Adipocyte (in vitro differentiated cells): ENCODE data around the gene DLK2.

Experiments used
- DNase-seq: peaks from one replicate; pipeline ENCODE4 v3.0.0-alpha.2; 2015; ENCODE audit warnings: low read depth
- H3K27me3 ChIP-seq: replicated peaks from 2 replicates; pipeline ENCODE4 v1.7.0; 2013; ENCODE audit warnings: mild to moderate bottlenecking, low read length, moderate library complexity; ENCODE audit not compliant: control insufficient read depth, insufficient read depth
- H3K36me3 ChIP-seq: 2 replicates; pipeline ENCODE4 v1.7.0; 2013; ENCODE audit warnings: low read length, mild to moderate bottlenecking, moderate library complexity; ENCODE audit not compliant: control insufficient read depth, insufficient read depth, severe bottlenecking
- H3K4me1 ChIP-seq: 2 replicates; pipeline ENCODE4 v1.7.0; 2013; ENCODE audit warnings: mild to moderate bottlenecking, low read length, moderate library complexity; ENCODE audit not compliant: control insufficient read depth, insufficient read depth
- H3K4me3 ChIP-seq: 2 replicates; pipeline ENCODE4 v1.7.0; 2013; ENCODE audit warnings: mild to moderate bottlenecking, low read length, moderate library complexity
- H3K9ac ChIP-seq: 2 replicates; pipeline ENCODE4 v1.7.0; 2013; ENCODE audit warnings: mild to moderate bottlenecking, low read length, moderate library complexity
- H3K9me3 ChIP-seq: 2 replicates; pipeline ENCODE4 v1.7.0; 2013; ENCODE audit warnings: mild to moderate bottlenecking, low read length, moderate library complexity; ENCODE audit not compliant: control insufficient read depth

Gene DLK2

DNA sequence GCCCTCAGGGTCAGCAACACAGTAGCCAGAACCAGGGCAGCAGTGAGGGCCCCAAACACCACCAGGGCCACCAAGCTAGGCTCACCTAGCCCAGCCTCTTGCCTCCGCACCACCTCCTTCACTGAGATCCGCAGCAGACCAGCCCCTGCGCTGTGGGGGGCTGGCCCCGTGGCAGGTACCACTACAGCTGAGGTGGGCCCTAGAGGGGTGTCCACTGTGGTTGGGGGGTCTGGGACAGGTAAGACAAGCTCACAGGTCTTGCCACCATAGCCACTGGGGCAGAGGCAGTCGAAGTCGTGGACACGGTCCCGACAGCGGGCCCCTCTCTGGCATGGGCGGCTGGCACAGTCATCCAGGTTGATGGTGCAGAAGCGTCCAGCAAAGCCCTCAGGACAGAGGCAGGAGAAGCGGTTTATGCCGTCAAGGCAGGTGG is 4.6 kb downstream of the DLK2 start:
- peaks cover 61% of the 10 kb centered on the region for H3K36me3 ChIP-seq
- no peak for DNase-seq
- H3K4me1 ChIP-seq: peaks cover 2% of the 10 kb centered on the region

DNA sequence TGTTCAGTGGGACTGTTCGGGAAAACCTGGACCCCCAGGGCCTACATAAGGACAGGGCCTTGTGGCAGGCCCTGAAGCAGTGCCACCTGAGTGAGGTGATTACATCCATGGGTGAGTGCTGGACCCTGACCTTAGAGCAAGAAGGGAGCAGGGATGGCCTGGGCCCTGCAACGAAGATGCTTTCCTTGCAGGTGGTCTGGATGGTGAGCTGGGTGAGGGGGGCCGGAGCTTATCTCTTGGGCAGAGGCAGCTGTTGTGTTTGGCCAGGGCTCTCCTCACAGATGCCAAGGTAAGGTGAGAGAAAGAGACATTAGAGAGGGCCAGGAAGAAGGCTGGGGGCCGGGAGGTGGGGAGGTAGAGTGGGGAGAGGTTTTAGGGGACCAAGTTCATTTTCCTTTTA is 6.4 kb downstream of the DLK2 start:
- H3K4me3 ChIP-seq: no peak overlapping the region
- H3K9ac ChIP-seq: no peak overlapping the region
- DNase-seq: no peak
- peaks cover 79% of the 10 kb centered on the region for H3K36me3 ChIP-seq
- no peaks in the 10 kb centered on the region for H3K4me1 ChIP-seq
- no peaks in the 10 kb centered on the region for H3K9me3 ChIP-seq
- no peaks in the 10 kb centered on the region for H3K27me3 ChIP-seq

More for the DNA sequence above, 4.6 kb downstream of the DLK2 start:
- Histone ChIP-seq H3K4me3 (no peak overlapping the region), H3K9me3 (no peaks in the 10 kb centered on the region), H3K27me3 (peaks cover 1% of the 10 kb centered on the region), H3K9ac (no peak overlapping the region)

GRCh38 chr6:43447604-43448003 is 7.7 kb downstream of the DLK2 start:
- Histone ChIP-seq H3K4me3 (no peak overlapping the region), H3K36me3 (peaks cover 92% of the 10 kb centered on the region), H3K27me3 (no peaks in the 10 kb centered on the region)

DNA sequence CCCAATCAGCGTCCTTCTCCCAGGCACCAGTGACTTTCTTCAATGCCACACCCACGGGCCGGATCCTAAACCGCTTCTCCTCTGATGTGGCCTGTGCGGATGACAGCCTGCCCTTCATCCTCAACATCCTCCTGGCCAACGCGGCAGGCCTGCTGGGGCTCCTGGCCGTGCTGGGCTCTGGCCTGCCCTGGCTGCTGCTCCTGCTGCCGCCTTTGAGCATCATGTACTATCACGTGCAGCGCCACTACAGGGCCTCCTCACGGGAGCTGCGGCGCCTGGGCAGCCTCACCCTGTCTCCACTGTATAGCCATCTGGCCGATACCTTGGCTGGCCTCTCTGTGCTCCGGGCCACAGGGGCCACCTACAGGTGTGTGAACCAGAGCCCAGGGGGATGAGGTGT is 9.8 kb downstream of the DLK2 start:
- no peaks in the 10 kb centered on the region for H3K27me3 ChIP-seq
- DNase-seq: no peak
- H3K4me3 ChIP-seq: no peak overlapping the region
- H3K9ac ChIP-seq: no peak overlapping the region
- H3K36me3 ChIP-seq: peaks cover 87% of the 10 kb centered on the region
- no peaks in the 10 kb centered on the region for H3K4me1 ChIP-seq
- H3K9me3 ChIP-seq: no peaks in the 10 kb centered on the region

More at GRCh38 chr6:43447604-43448003, 7.7 kb downstream of the DLK2 start:
- DNase-seq: no peak
- no peaks in the 10 kb centered on the region for H3K4me1 ChIP-seq
- no peaks in the 10 kb centered on the region for H3K9me3 ChIP-seq
- no peak overlapping the region for H3K9ac ChIP-seq

DNA sequence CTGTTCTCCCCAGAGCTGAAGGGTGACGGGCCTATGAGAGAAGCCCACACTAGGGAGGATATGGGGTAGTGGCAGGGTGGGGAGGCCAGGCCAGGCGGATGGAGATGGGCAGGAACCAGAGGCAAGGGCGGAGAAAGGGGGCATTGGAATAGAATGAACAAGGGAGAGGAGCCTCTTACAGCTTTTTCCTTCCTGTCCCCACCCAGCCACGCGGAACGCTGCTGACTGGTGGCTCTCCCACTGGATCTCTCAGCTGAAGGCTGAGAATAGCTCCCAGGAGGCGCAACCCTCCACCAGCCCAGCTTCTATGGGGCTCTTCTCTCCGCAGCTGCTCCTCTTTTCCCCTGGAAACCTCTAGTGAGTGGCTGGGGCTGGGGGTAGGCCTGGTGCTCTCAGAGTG is 10.8 kb downstream of the DLK2 start:
- H3K4me3 ChIP-seq: no peak overlapping the region
- no peaks in the 10 kb centered on the region for H3K9me3 ChIP-seq
- no peak for DNase-seq
- peaks cover 77% of the 10 kb centered on the region for H3K36me3 ChIP-seq
- H3K4me1 ChIP-seq: no peaks in the 10 kb centered on the region
- no peak overlapping the region for H3K9ac ChIP-seq
- H3K27me3 ChIP-seq: no peaks in the 10 kb centered on the region

DNA sequence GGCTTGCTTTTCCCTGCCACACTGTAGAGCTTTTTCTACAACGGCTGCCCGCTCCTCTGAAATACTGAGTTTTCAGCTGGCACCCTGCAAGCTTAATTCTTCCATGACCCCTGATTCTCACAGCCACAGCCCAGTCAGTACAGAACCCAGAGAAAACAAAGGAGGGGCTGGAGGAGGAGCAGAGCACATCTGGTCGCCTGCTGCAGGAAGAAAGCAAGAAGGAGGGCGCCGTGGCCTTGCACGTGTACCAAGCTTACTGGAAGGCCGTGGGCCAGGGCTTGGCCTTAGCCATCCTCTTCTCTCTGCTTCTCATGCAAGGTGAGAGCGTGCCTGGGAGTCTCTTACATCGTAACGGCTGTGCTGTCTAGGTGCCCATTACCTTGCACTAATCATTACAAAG is 11.3 kb downstream of the DLK2 start:
- DNase-seq: no peak
- no peaks in the 10 kb centered on the region for H3K9me3 ChIP-seq
- H3K9ac ChIP-seq: no peak overlapping the region
- no peaks in the 10 kb centered on the region for H3K4me1 ChIP-seq
- no peaks in the 10 kb centered on the region for H3K27me3 ChIP-seq
- H3K36me3 ChIP-seq: peaks cover 71% of the 10 kb centered on the region
- no peak overlapping the region for H3K4me3 ChIP-seq

- H3K27me3 ChIP-seq: no peaks in the 10 kb centered on the region
- H3K9me3 ChIP-seq: no peaks in the 10 kb centered on the region
- no peaks in the 10 kb centered on the region for H3K4me1 ChIP-seq
- no peak for DNase-seq
- peaks cover 70% of the 10 kb centered on the region for H3K36me3 ChIP-seq
- no peak overlapping the region for H3K4me3 ChIP-seq
- no peak overlapping the region for H3K9ac ChIP-seq
Observed at GRCh38 chr6:43442935-43443334, 12.4 kb downstream of the DLK2 start.

DNA sequence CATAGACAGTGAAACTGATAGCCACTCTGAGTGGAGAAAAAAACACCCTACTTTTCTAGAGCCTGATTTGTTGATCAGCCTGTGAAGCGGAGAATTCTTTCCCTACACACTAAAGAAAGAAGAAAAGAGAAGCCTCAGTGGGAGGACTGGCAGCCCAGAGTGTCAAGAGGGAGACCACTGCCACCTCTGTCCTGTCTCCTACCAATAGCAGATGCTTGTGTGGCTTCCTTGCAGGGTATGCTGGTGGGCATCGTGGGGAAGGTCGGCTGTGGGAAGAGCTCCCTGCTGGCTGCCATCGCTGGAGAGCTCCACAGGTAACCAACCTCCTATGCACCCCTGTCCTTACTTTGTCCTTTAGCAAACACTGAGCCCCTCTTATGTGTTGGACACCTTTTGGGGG is 17.6 kb downstream of the DLK2 start:
- no peak for DNase-seq
- Histone ChIP-seq H3K9me3 (no peaks in the 10 kb centered on the region), H3K4me3 (no peak overlapping the region), H3K36me3 (peaks cover 41% of the 10 kb centered on the region), H3K4me1 (peaks cover 24% of the 10 kb centered on the region), H3K9ac (peak overlapping the region; percentile 8), H3K27me3 (no peaks in the 10 kb centered on the region)

GRCh38 chr6:43436577-43437282 is 18.6 kb downstream of the DLK2 start:
- H3K27me3 ChIP-seq: no peaks in the 10 kb centered on the region
- H3K4me1 ChIP-seq: peaks cover 24% of the 10 kb centered on the region
- peak; percentile 78 for DNase-seq
- peaks cover 44% of the 10 kb centered on the region for H3K36me3 ChIP-seq
- peak overlapping the region; percentile 8 for H3K4me3 ChIP-seq
- peak overlapping the region; percentile 35 for H3K9ac ChIP-seq
- no peaks in the 10 kb centered on the region for H3K9me3 ChIP-seq

DNA sequence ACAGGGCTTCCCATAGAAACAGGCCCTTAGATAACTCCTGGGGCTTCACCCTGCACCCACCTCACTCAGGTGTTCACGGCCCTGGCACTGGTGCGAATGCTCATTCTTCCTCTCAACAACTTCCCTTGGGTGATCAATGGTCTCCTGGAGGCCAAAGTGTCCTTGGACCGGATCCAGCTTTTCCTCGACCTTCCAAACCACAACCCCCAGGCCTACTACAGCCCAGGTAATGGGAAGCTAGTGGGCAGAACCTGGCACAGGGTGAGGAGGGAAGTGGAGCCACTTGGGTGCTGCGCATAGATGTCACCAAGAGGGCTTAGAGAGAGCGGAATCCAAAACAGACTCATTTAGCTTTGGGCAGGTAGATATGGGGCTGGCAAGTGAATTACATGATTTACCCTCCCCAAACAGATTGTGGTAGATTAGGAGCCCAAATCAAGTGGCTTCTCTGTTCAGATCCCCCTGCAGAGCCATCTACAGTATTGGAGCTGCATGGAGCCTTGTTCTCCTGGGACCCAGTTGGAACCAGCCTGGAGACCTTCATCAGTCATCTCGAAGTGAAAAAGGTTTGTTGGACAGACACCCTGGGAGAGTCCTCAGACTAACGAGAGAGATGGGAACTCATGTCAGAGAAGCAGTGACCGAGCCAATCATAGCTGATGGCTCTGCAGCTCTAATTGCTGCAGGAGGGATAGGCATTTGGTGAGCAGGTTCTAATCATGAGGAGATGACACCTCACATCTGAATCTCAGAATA is 19.5 kb downstream of the DLK2 start:
- Histone ChIP-seq H3K36me3 (peaks cover 47% of the 10 kb centered on the region), H3K27me3 (no peaks in the 10 kb centered on the region), H3K4me1 (peaks cover 24% of the 10 kb centered on the region), H3K9me3 (no peaks in the 10 kb centered on the region), H3K4me3 (peak overlapping the region; percentile 8), H3K9ac (no peak overlapping the region)
- no peak for DNase-seq

DNA sequence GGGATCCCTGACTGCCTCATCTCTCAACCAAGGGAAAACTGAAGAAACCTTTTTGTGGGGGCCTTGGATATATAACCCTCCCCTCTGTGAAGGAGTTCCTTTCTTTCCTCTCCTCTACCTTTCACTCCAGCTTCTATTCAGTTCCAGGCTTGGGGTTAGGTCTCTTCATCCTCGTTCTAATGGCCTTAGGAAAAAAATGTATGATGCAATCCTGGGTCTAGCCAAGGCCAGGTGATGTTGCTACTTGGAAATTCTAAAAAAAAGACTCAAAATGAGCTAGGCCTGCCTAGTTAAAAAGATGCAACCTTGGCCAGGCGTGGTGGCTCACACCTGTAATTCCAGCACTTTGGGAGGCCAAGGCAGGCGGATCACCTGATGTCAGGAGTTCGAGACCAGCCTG is 20.4 kb downstream of the DLK2 start:
- H3K4me1 ChIP-seq: peaks cover 24% of the 10 kb centered on the region
- no peak for DNase-seq

More for the DNA sequence above, 20.4 kb downstream of the DLK2 start:
- H3K9ac ChIP-seq: no peak overlapping the region
- no peak overlapping the region for H3K4me3 ChIP-seq
- H3K9me3 ChIP-seq: no peaks in the 10 kb centered on the region
- peaks cover 46% of the 10 kb centered on the region for H3K36me3 ChIP-seq
- no peaks in the 10 kb centered on the region for H3K27me3 ChIP-seq
